Lung (tissue), 12 donors: Measurements from ENCODE around the gene IGSF9. TPM values are rescaled to one million over a fixed set of nuclear protein-coding genes. Genes with fewer than 3 reads are reported as not detected.

Experiments
- ATAC-seq: fragments of 200-7000 bp; cut with Tn5 transposase; one replicate; pipeline ENCODE4 v1.9.1; 2020; ENCODE audit warnings: moderate number of reproducible peaks; ENCODE audit not compliant: insufficient read depth, low FRiP score
- DNase-seq, 3 donors: peaks; one replicate each; pipeline ENCODE4 v3.0.0-alpha.2; 2013 to 2017
- H3K27ac ChIP-seq, 2 donors: one replicate each; pipeline ENCODE4 v1.5.1; 2013; ENCODE audit warnings: mild to moderate bottlenecking in 2 of 2, moderate library complexity in 2 of 2, control low read depth in 1 of 2, inconsistent platforms in 1 of 2, low read depth in 1 of 2, low read length in 1 of 2
- H3K27me3 ChIP-seq, 3 donors: one replicate each; pipeline ENCODE4 v1.5.1; 2013; ENCODE audit warnings: low read length in 2 of 3; ENCODE audit not compliant: control insufficient read depth in 3 of 3, insufficient read depth in 3 of 3
- H3K36me3 ChIP-seq, 4 donors: one replicate each; pipeline ENCODE4 v1.5.1; 2013; ENCODE audit warnings: low read length in 4 of 4, mild to moderate bottlenecking in 1 of 4, moderate library complexity in 1 of 4; ENCODE audit not compliant: control insufficient read depth in 4 of 4, insufficient read depth in 4 of 4
- H3K4me1 ChIP-seq, 5 donors: one replicate each; pipeline ENCODE4 v1.5.1; 2013; ENCODE audit warnings: low read length in 5 of 5, mild to moderate bottlenecking in 2 of 5, moderate library complexity in 1 of 5; ENCODE audit not compliant: control insufficient read depth in 5 of 5, insufficient read depth in 5 of 5
- H3K4me3 ChIP-seq: one replicate; pipeline ENCODE4 v1.5.1; 2013; ENCODE audit warnings: mild to moderate bottlenecking, control low read depth, moderate library complexity
- H3K9ac ChIP-seq, 2 donors: one replicate each; pipeline ENCODE4 v1.5.1; 2013; ENCODE audit warnings: low read length in 2 of 2, control low read depth in 1 of 2; ENCODE audit not compliant: insufficient read depth in 1 of 2
- H3K9me3 ChIP-seq, 4 donors: one replicate each; pipeline ENCODE4 v1.5.1; 2013; ENCODE audit warnings: low read length in 3 of 4, mild to moderate bottlenecking in 1 of 4, moderate library complexity in 1 of 4; ENCODE audit not compliant: control insufficient read depth in 4 of 4, insufficient read depth in 3 of 4
- CTCF ChIP-seq: IDR thresholded peaks from 2 replicates; pipeline ENCODE4 v1.5.1; 2012; ENCODE audit warnings: mild to moderate bottlenecking; ENCODE audit errors: control extremely low read depth, extremely low read depth
- WGBS, 2 donors: extraction: QIAGEN DNeasy Blood & Tissue Kit; methylation state at CpG; one replicate each; pipeline ENCODE4 v1.1.7; 2013; 5-methylcytosine and 5-hydroxymethylcytosine counted together
- polyA plus RNA-seq, 2 donors: library from polyadenylated mRNA; stranded (reverse); fragments of 200-250 nt; gene quantifications; one replicate each; pipeline ENCODE4 v1.2.1, GENCODE V29; 2013
- total RNA-seq, 2 donors: library from RNA; depleted of rRNA in 1 of 2; stranded (reverse); fragments of >200 nt in 1 of 2; gene quantifications; one replicate each; pipeline ENCODE4 v1.2.1, GENCODE V29; 2014 to 2021
- donor health status: control.
- donor health status: control.
- donor health status: Bipolar disorder and iron deficiency.
- donor health status: healthy.
- donor health status: DM: yes; HTN: yes; CAD: no.

IGSF9 gene
- total and polyA plus RNA-seq, 4 donors, result 1.4 to 4.9 (median 2.0) TPM

GRCh38 chr1:159981351-159982055 lies 36.1 kb upstream of the IGSF9 start:
- Histone ChIP-seq H3K4me3 (no peak overlapping the region), H3K27ac (no peak overlapping the region), H3K36me3 (no peaks in the 10 kb centered on the region), H3K4me1 (peaks cover 0 to 12% (median 0%) of the 10 kb centered on the region in 5 donors), H3K27me3 (peaks cover 0 to 2% (median 0%) of the 10 kb centered on the region in 3 donors), H3K9ac (no peak overlapping the region), H3K9me3 (no peaks in the 10 kb centered on the region)
- no peak for DNase-seq
- WGBS, 2 donors, result 95 to 98% methylated on average over 6 of the region's 6 CpGs
- ATAC-seq, result no peak
- TF ChIP-seq CTCF, result no peak

- Histone ChIP-seq H3K9ac (no peak overlapping the region), H3K36me3 (no peaks in the 10 kb centered on the region), H3K9me3 (no peaks in the 10 kb centered on the region), H3K4me3 (no peak overlapping the region), H3K27me3 (peaks cover 0 to 2% (median 0%) of the 10 kb centered on the region in 3 donors), H3K27ac (no peak overlapping the region), H3K4me1 (peaks cover 0 to 12% (median 0%) of the 10 kb centered on the region in 5 donors)
- DNase-seq, result no peak
- TF ChIP-seq CTCF, result no peak
- 96 to 97% methylated on average over 7 of the region's 7 CpGs for WGBS, 2 donors
- ATAC-seq, result no peak
These were observed 35.4 kb upstream of the IGSF9 start for GRCh38 chr1:159980786-159981185.

- no peak overlapping the region for H3K27ac ChIP-seq
- ATAC-seq (no peak), DNase-seq (no peak)
- no peak for TF ChIP-seq CTCF
- no peak overlapping the region for H3K4me3 ChIP-seq
- H3K9ac ChIP-seq, result no peak overlapping the region
- H3K36me3 ChIP-seq, result no peaks in the 10 kb centered on the region
- peaks cover 0 to 6% (median 0%) of the 10 kb centered on the region in 3 donors for H3K27me3 ChIP-seq
- 74 to 77% methylated on average over 6 of the region's 6 CpGs for WGBS, 2 donors
- peaks cover 0 to 12% (median 0%) of the 10 kb centered on the region in 5 donors for H3K4me1 ChIP-seq
- H3K9me3 ChIP-seq, result no peaks in the 10 kb centered on the region
These were observed 34.7 kb upstream of the IGSF9 start for GRCh38 chr1:159980076-159980475.

GRCh38 chr1:159979257-159979656 lies 33.8 kb upstream of the IGSF9 start:
- Histone ChIP-seq H3K9me3 (no peaks in the 10 kb centered on the region), H3K4me1 (peaks cover 0 to 12% (median 0%) of the 10 kb centered on the region in 5 donors), H3K9ac (no peak overlapping the region), H3K36me3 (no peaks in the 10 kb centered on the region), H3K27me3 (peaks cover 0 to 5% (median 0%) of the 10 kb centered on the region in 3 donors), H3K27ac (no peak overlapping the region), H3K4me3 (no peak overlapping the region)
- no peak for ATAC-seq
- DNase-seq, result peak in 2 of 3 donors; percentile 82 to 86
- no peak for TF ChIP-seq CTCF
- WGBS, 2 donors, result 69 to 76% methylated on average over 3 of the region's 3 CpGs
